Measurements from ENCODE around the gene DTD2. TPM values are rescaled to one million over a fixed set of nuclear protein-coding genes. Genes with fewer than 3 reads are reported as not detected.
A peak's percentile ranks its signal among the peaks of the same experiment; 100 is the strongest.

Gene DTD2
- total RNA-seq, 1 experiment from 2014 or later, result 16.7 TPM

GRCh38 chr14:31456841-31457664 is at the start of gene DTD2 (continued):
- TF ChIP-seq JUN (CRISPR knock-in tag; IDR thresholded peaks at IDR 0.05), result no peak
- no peak for TF ChIP-seq ZNF425 (CRISPR knock-in tag; conservative IDR thresholded peaks at IDR 0.05)
- TF ChIP-seq CREM (CRISPR knock-in tag; IDR thresholded peaks at IDR 0.05), result peak; percentile 65
- TF ChIP-seq ZBTB43 (CRISPR knock-in tag; IDR thresholded peaks at IDR 0.05), result no peak
- TF ChIP-seq ZNF232 (CRISPR knock-in tag; IDR thresholded peaks at IDR 0.05), result 0 out of 2 replicates have a peak, but pooled peaks have one; percentile 64
- no peak for TF ChIP-seq E2F4 (CRISPR knock-in tag; IDR thresholded peaks at IDR 0.05; ENCODE audit: borderline replicate concordance, low read depth)
- no peak for TF ChIP-seq NR3C1 (CRISPR knock-in tag; conservative IDR thresholded peaks at IDR 0.05; ENCODE audit: low read depth)
- no peak for TF ChIP-seq ZSCAN18 (CRISPR knock-in tag; IDR thresholded peaks at IDR 0.05)
- no peak for TF ChIP-seq ZNF138 (CRISPR knock-in tag; conservative IDR thresholded peaks at IDR 0.05)
- TF ChIP-seq PRDM15 (CRISPR knock-in tag; IDR thresholded peaks at IDR 0.05), result no peak
- TF ChIP-seq NFE2L1 (CRISPR knock-in tag; IDR thresholded peaks at IDR 0.05), result peak; percentile 79
- TF ChIP-seq CREB1 (CRISPR knock-in tag; IDR thresholded peaks at IDR 0.05), result peak; percentile 61; the same call in 1 of the 2 replicates
- no peak for TF ChIP-seq FOXJ3 (CRISPR knock-in tag; IDR thresholded peaks at IDR 0.05; ENCODE audit: borderline replicate concordance)
- TF ChIP-seq SMAD4 (CRISPR knock-in tag; IDR thresholded peaks at IDR 0.05), result no peak
- no peak for TF ChIP-seq AFF4 (CRISPR knock-in tag; IDR thresholded peaks at IDR 0.05; ENCODE audit: borderline replicate concordance)
- peak; percentile 79 for TF ChIP-seq E2F5 (CRISPR knock-in tag; IDR thresholded peaks at IDR 0.05)
- TF ChIP-seq ZNF396 (CRISPR knock-in tag; IDR thresholded peaks at IDR 0.05; ENCODE audit: borderline replicate concordance), result no peak
- TF ChIP-seq GRHL2 (CRISPR knock-in tag; IDR thresholded peaks at IDR 0.05; ENCODE audit: insufficient replicate concordance, severe bottlenecking), result no peak
- TF ChIP-seq ETV6 (CRISPR knock-in tag; IDR thresholded peaks at IDR 0.05), result peak; percentile 69
- TF ChIP-seq MLX (CRISPR knock-in tag; IDR thresholded peaks at IDR 0.05), result 0 out of 2 replicates have a peak, but pooled peaks have one; percentile 45
- 0 out of 2 replicates have a peak, but pooled peaks have one; percentile 42 for TF ChIP-seq ELF4 (CRISPR knock-in tag; IDR thresholded peaks at IDR 0.05; ENCODE audit: low read depth)
